NCI-H1436 treated with DMSO at 0.1 percent for 48 hours (cell line): Measurements from ENCODE around the gene ZP3.
"Not testable (repeated sequence)": the region's sequence is repeated elsewhere in the genome, so short reads cannot be mapped to it uniquely, and the experiment has no call there.

Source experiments
- DNase-seq: peaks from one replicate; lab custom pipeline; 2025; lab: John Stamatoyannopoulos, UW

Gene ZP3

GRCh38 chr7:76424413-76425111, at the start of gene ZP3:
TSS of gene ZP3 (plus strand) at chr7:76424950. CDS start at chr7:76424965, 15 bp downstream.
- no peak for DNase-seq

- no peak for DNase-seq
Observed at GRCh38 chr7:76375251-76375650, 49.5 kb upstream of the ZP3 start.

- DNase-seq: no peak
Observed at GRCh38 chr7:76377186-76377918, 47.4 kb upstream of the ZP3 start.

- DNase-seq: no peak
Observed at GRCh38 chr7:76380623-76380966, 44.2 kb upstream of the ZP3 start.

GRCh38 chr7:76381814-76382213, 42.9 kb upstream of the ZP3 start:
- no peak for DNase-seq

- DNase-seq: no peak
Observed at GRCh38 chr7:76383089-76383944, 41.4 kb upstream of the ZP3 start.

- no peak for DNase-seq
Observed at GRCh38 chr7:76386691-76387260, 38.0 kb upstream of the ZP3 start.

GRCh38 chr7:76387789-76388188, 37.0 kb upstream of the ZP3 start:
- not testable (repeated sequence) for DNase-seq

- DNase-seq: no peak
Observed at GRCh38 chr7:76390092-76390491, 34.7 kb upstream of the ZP3 start.

GRCh38 chr7:76392531-76393115, 32.1 kb upstream of the ZP3 start:
- DNase-seq: no peak

- DNase-seq: no peak
Observed at GRCh38 chr7:76393116-76394031, 31.4 kb upstream of the ZP3 start.

- no peak for DNase-seq
Observed at GRCh38 chr7:76394957-76395356, 29.8 kb upstream of the ZP3 start.

GRCh38 chr7:76395605-76395964, 29.2 kb upstream of the ZP3 start:
- DNase-seq: not testable (repeated sequence)

GRCh38 chr7:76395965-76396726, 28.6 kb upstream of the ZP3 start:
- DNase-seq: no peak

- no peak for DNase-seq
Observed at GRCh38 chr7:76396864-76397263, 27.9 kb upstream of the ZP3 start.

- DNase-seq: no peak
Observed at GRCh38 chr7:76397409-76398183, 27.2 kb upstream of the ZP3 start.

- DNase-seq: no peak
Observed at GRCh38 chr7:76400248-76400647, 24.5 kb upstream of the ZP3 start.

- DNase-seq: not testable (repeated sequence)
Observed at GRCh38 chr7:76403097-76403496, 21.7 kb upstream of the ZP3 start.

GRCh38 chr7:76403780-76404494, 20.8 kb upstream of the ZP3 start:
- DNase-seq: no peak
